GM20000 (cell line): ENCODE data around the gene HDAC4.
A peak's percentile ranks its signal among the peaks of the same experiment; 100 is the strongest.

ENCODE experiments used
- DNase-seq: peaks from one replicate; pipeline ENCODE4 v3.0.0; 2012; ENCODE audit warnings: low spot score
- CTCF ChIP-seq: IDR thresholded peaks from 2 replicates; pipeline ENCODE4 v1.5.1; 2012; ENCODE audit warnings: mild to moderate bottlenecking, control low read depth; ENCODE audit errors: extremely low read depth, missing control alignments

HDAC4 gene

GRCh38 chr2:239369631-239370161, 31.1 kb downstream of the HDAC4 start:
- peak; percentile 74 for DNase-seq
- TF ChIP-seq CTCF = no peak

GRCh38 chr2:239368906-239369552, 31.8 kb downstream of the HDAC4 start:
- no peak for DNase-seq
- no peak for TF ChIP-seq CTCF

- DNase-seq = no peak
- no peak for TF ChIP-seq CTCF
Observed at GRCh38 chr2:239368321-239368720, 32.5 kb downstream of the HDAC4 start.

GRCh38 chr2:239366740-239367139, 34.1 kb downstream of the HDAC4 start:
- no peak for TF ChIP-seq CTCF
- no peak for DNase-seq

GRCh38 chr2:239365782-239366435, 34.9 kb downstream of the HDAC4 start:
- no peak for TF ChIP-seq CTCF
- no peak for DNase-seq

GRCh38 chr2:239365071-239365781, 35.6 kb downstream of the HDAC4 start:
- TF ChIP-seq CTCF = no peak
- no peak for DNase-seq

GRCh38 chr2:239363946-239364637, 36.7 kb downstream of the HDAC4 start:
- DNase-seq = no peak
- no peak for TF ChIP-seq CTCF
